ENCODE measurements around the gene HSD17B1. TPM values are rescaled to one million over a fixed set of nuclear protein-coding genes. Genes with fewer than 3 reads are reported as not detected.

HSD17B1 gene
- total RNA-seq, 2 experiments from 2014 or later, result 0.19 to 0.29 TPM

- ChIA-PET CTCF (no interaction called here), POLR2A (interaction anchor here (0.6 kb wide), 1 partner anchor 440 kb away, joined by 3 read pairs; no protein-coding TSS in a partner anchor)
Measured at GRCh38 chr17:42559075-42559474, 6.4 kb downstream of the HSD17B1 start.

DNA sequence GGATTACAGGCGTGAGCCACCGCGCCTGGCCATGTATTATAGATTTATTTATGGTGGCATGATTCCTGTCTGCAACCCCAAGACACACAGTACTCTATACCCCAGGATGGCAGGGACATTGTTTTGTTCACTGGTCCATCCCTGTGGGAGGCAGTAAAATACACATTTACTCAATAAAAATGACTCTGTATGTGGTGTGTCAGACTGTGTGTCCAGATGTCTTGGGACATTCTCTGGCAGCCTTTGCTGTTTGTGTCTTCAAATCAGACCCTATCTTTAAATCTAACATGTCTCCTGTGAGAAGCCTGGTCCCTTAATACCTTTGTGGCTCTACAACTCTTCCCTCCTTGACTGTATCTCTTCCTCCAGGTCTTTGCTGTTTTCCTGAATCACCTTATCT is 7.5 kb downstream of the HSD17B1 start:
- ChIA-PET CTCF (interaction anchor here (0.7 kb wide), 1 partner anchor 860 kb away, joined by 3 read pairs; no protein-coding TSS in a partner anchor), POLR2A (no interaction called here)

GRCh38 chr17:42561897-42562387 is 9.2 kb downstream of the HSD17B1 start, which contains the start of gene COASY:
TSS of gene COASY (plus strand) at chr17:42562148. CDS start at chr17:42562623, 475 bp downstream.
- ChIA-PET POLR2A (no interaction called here), CTCF (no interaction called here)

- ChIA-PET CTCF (no interaction called here), POLR2A (no interaction called here)
Measured at GRCh38 chr17:42562388-42563142, 9.8 kb downstream of the HSD17B1 start.

GRCh38 chr17:42563143-42563509 is 10.4 kb downstream of the HSD17B1 start:
- CTCF ChIA-PET, result no interaction called here
- POLR2A ChIA-PET, result no interaction called here

DNA sequence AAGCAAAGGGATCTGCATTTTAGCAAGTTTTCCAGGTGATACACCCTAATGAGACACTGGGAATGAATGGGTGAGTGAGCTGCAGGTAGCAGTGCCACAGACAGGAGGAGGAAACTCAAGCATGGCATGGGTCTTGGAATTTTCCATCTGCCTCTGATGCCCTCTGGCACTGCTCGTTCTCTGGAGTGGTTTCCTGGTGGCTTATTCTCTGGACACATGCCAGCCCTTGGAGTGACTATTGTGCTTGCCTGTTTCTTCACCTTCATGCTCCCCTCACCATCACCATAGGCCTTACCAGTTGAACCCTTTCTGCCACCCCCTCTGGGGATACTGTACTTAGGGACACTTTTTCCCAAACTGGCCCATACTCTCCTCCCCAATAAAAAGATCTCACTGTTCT is 10.8 kb downstream of the HSD17B1 start:
- POLR2A ChIA-PET, result no interaction called here
- CTCF ChIA-PET, result no interaction called here

- ChIA-PET CTCF (no interaction called here), POLR2A (no interaction called here)
Measured at GRCh38 chr17:42563950-42564349, 11.2 kb downstream of the HSD17B1 start.

- POLR2A ChIA-PET, result interaction anchor here (1.2 to 1.7 kb wide), 2 partner anchors 10 to 12 kb away, joined by 5 to 6 read pairs; partner anchors contain the start of gene PSMC3IP
- CTCF ChIA-PET, result no interaction called here
Measured at GRCh38 chr17:42564815-42565522, 12.2 kb downstream of the HSD17B1 start.

- ChIA-PET POLR2A (interaction anchor here (0.7 to 1.7 kb wide), 3 partner anchors 11 to 58 kb away, joined by 3 to 6 read pairs (median 5); partner anchors contain the start of gene PSMC3IP), CTCF (interaction anchor here (0.9 to 2.8 kb wide), 3 partner anchors 12 to 43 kb away, joined by 3 to 21 read pairs (median 3); partner anchors contain the start of gene PSMC3IP)
Measured at GRCh38 chr17:42565523-42566214, 12.9 kb downstream of the HSD17B1 start.

DNA sequence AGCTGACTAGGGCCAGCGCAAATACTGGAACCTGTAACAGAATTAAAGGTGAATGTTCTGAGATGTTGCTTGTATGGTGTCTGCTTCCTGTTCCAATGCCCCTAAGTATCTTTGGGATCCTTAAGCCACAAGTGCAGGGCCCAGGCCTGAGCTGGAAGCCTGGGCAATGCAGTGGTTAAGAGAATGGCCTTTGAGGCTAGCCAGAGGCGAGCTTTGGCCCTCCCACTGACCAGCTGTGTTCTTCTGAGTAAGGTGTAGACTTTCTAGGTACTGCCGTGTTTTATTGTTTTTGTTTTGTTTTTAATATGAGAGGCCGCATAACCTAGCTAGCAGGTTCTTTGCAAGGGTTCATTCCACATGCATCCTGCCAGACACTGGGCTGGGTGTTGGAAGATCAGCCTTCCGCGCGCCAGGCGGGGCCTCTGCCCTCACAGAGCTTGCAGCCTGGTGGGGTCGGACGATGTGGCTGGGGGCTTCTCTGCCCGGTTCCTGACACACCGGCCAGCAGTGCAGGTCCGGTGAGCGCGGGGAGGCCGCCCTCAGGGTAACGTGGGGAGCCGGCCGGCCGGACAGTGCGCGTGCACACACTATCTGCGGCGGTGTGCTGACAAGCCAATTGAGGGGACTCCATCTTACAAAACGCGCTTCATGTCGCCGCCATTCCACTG is 13.6 kb downstream of the HSD17B1 start:
- ChIA-PET CTCF (interaction anchor here (0.9 to 2.8 kb wide), 3 partner anchors 11 to 42 kb away, joined by 3 to 21 read pairs (median 3); partner anchors contain the start of gene PSMC3IP), POLR2A (interaction anchor here (0.7 to 2.5 kb wide), 4 partner anchors 11 to 57 kb away, joined by 3 to 18 read pairs (median 5); partner anchors contain the start of genes PSMC3IP, RETREG3 and TUBG1)

- ChIA-PET CTCF (interaction anchor here (0.8 to 2.8 kb wide), 4 partner anchors 11 to 112 kb away, joined by 3 to 21 read pairs (median 3); partner anchors contain the start of gene PSMC3IP), POLR2A (interaction anchor here (0.7 to 2.5 kb wide), 5 partner anchors 10 to 42 kb away, joined by 3 to 18 read pairs (median 5); partner anchors contain the start of genes NAGLU, PSMC3IP, RETREG3 and TUBG1)
Measured at GRCh38 chr17:42566883-42567573, 14.3 kb downstream of the HSD17B1 start, which contains the start of gene MLX. TSS of gene MLX (plus strand) at chr17:42567100. CDS start at chr17:42567125, 25 bp downstream.

DNA sequence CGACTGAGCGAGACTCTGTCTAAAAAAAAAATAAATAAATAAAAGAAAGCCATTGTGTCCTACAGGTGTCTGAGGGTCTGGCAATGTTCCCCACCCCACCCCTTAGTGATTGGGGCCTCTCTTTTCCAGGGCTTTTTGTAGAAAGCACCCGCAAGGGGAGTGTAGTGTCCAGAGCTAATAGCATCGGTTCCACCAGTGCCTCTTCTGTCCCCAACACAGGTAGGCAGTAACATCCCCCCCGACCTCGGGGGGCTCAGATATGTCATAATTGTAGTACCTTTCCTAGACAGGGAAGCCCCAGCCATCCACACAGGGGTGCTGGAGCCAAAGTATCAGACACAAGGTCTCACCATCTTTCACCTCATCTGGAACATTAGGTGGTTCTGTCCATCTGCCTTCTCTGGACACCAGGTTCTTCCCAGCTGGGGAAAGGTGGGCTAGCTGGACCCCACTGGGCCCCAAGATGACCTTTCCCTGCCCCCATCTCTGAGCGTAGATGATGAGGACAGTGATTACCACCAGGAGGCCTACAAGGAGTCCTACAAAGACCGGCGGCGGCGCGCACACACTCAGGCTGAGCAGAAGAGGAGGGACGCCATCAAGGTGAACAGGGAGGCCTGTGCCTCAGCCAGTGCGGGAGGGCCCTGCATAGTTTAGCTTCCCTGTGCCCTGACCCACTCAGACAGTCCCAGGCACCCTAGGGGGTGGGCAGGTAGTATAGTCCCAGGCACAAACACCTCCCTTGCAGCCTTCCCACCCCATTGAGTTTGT is 15.8 kb downstream of the HSD17B1 start:
- CTCF ChIA-PET, result interaction anchor here (1.0 to 2.8 kb wide), 5 partner anchors 9 to 195 kb away, joined by 3 to 21 read pairs (median 4); partner anchors contain the start of gene PSMC3IP
- POLR2A ChIA-PET, result interaction anchor here (1.3 to 2.5 kb wide), 2 partner anchors 9 to 14 kb away, joined by 6 to 18 read pairs; partner anchors contain the start of gene PSMC3IP

GRCh38 chr17:42571435-42572225 is 18.9 kb downstream of the HSD17B1 start:
- CTCF ChIA-PET, result no interaction called here
- POLR2A ChIA-PET, result no interaction called here

DNA sequence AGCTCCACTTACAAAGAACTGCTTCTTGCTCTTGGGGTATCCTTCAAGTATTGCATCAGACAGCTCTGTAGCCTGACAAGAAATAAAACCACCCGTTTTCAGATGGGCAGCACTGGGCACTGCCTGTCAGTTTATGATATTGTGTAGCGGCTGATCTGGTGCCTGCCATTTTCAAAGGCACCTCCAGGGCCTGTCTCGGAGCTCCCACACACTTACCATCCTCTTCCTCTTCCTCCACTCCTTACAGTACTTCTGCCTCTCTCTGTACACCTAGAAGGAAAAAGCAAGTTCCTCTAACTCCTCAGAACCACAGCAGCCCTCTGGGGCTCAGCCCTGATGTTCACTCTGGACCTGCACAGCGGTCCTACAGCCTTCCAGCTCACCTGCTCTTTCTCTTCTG is 20.4 kb downstream of the HSD17B1 start:
- ChIA-PET POLR2A (no interaction called here), CTCF (no interaction called here)

GRCh38 chr17:42574463-42574862 is 21.7 kb downstream of the HSD17B1 start:
- ChIA-PET CTCF (no interaction called here), POLR2A (no interaction called here)

DNA sequence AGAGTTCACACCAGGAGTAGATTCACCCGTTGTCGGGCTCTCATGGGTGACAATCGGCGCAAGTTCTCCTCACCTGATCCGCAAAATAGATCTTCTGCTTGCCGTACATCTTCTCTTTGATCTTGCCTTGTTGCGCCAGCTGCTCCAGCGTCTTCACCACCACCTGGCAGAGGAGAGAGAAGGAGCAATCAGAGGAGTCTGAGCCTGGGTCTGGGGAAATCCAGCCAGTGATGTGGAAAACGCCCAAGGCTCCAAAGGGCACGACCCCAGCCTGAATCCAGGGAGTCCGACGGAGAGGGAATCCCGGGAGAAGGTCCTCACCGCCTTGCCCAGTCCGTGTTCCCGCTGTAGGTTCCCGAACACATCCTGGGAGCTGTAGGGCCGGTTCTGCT is 24.4 kb downstream of the HSD17B1 start:
- POLR2A ChIA-PET, result interaction anchor here (1.1 to 2.8 kb wide), 3 partner anchors 10 to 247 kb away, joined by 3 to 18 read pairs (median 6); partner anchors contain the start of genes BECN1 and MLX
- CTCF ChIA-PET, result interaction anchor here (1.2 to 3.6 kb wide), 10 partner anchors 10 to 288 kb away, joined by 3 to 26 read pairs (median 10); partner anchors contain the start of genes MLX, RAMP2, RETREG3 and STAT5A
